GM08714 (cell line): ENCODE data around the gene TOM1L1.
"Not testable (repeated sequence)": the region's sequence is repeated elsewhere in the genome, so short reads cannot be mapped to it uniquely, and the experiment has no call there.

Experiments
- H3K4me3 ChIP-seq: fragments of 200-500 bp; sonication (Bioruptor generic); 2 replicates; pipeline ENCODE4 v1.5.1; 2014; ENCODE audit warnings: mild to moderate bottlenecking, low read length, inconsistent platforms
- ZNF274 ChIP-seq: IDR thresholded peaks from 2 replicates; pipeline ENCODE4 v1.6.1; 2012; ENCODE audit warnings: mild to moderate bottlenecking, low read depth, low read length

The TOM1L1 gene, protein sequence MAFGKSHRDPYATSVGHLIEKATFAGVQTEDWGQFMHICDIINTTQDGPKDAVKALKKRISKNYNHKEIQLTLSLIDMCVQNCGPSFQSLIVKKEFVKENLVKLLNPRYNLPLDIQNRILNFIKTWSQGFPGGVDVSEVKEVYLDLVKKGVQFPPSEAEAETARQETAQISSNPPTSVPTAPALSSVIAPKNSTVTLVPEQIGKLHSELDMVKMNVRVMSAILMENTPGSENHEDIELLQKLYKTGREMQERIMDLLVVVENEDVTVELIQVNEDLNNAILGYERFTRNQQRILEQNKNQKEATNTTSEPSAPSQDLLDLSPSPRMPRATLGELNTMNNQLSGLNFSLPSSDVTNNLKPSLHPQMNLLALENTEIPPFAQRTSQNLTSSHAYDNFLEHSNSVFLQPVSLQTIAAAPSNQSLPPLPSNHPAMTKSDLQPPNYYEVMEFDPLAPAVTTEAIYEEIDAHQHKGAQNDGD

DNA sequence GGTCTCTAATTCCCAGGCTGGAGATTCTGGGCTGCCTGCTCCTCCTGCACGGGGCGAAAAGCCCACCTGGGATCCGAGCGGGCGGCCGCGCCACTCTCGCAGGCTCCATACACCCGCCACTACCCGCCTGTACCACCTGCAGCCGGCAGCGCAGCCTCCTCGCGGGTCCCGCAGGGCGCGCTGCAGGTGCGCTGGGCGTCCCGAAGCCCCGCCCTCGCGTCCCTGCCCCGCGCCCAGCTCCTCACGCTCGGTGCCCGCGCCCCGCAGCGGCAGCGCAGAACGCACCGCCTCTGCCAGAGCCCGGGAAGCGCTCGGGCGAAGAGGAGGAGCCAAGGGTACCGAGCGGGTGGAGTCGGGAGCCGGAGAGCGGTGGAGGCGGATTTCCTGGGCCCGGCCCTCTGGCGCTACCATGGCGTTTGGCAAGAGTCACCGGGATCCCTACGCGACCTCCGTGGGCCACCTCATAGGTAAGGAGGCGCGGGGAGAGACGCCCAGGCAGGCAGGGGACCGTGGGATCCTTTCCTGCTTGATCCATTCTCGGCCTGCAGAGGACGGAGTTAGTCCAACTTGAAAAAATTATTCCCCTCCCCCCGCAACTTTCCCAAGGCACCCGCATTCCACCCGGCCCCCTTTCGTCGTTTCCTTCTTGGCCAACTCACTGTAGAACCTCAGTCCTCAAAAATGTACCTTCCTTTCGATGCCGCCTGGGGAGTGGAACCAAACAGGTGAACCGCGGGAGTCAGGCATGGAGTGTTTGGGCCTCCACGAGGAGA lies at the start of gene TOM1L1:
Gene TOM1L1, plus strand, starts transcription at position 396 of the 773 bp plus-strand sequence. Its CDS starts 14 bp downstream, at position 410.
- TF ChIP-seq ZNF274: no peak
- H3K4me3 ChIP-seq: peak within 1 kb of the TSS; percentile 9

DNA sequence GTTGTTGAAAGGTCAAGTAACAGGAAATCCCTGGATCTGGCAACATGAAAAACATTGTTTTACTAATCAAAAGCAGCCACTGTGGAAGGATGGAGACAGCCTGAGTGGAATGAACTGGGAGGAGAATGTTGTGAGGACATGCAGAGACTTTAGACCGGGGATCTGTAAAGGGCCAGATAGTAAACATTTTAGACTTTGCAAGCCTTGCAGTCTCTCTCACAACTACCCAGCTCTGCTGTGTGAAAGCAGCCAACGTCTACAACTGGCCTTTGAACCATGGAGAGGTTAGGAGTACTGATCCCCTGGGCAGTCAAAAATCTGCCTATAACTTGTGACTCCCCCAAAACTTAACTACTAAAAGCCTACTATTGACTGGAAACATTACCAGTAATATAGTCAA lies 41.5 kb upstream of the TOM1L1 start:
- no peak for TF ChIP-seq ZNF274

DNA sequence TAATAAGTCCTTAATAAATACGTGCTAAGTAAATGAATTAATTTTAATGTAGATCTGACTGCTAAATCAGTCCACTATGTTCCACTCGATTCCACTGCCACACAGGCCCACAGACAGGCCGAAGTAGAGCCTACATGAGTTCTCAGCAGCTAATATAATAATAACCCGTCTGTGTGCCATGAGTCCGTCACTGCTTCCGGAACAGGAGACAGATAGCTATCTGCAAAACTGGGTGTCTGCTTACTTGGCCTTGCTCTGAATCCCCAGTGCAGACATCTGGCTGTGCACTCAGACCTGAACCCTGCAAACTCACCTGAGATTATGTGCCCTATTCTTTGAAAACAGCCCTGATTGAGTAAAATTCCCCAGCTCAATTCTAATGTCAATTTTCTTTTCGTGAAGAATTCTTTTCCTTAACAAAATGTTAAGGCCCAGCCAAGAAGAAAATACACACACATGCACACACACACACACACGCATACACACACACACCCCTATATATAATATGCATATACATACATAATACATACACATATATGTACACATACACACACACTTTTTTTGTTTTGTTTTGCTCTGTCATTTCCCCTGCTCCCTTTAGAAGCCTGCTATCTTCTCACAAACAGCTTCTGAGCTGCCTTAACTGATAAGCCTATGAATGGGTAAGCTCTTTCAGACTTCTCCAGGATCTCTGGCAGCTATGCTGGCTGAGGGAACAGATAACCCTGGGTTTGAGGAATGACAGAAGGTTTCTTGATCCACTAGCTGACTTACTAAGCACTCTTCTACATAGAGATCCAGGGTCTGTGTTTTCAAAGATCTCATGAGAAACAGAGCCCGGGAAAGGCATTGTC lies 39.8 kb upstream of the TOM1L1 start:
- no peak for TF ChIP-seq ZNF274
- no peak overlapping the region for H3K4me3 ChIP-seq

More for the DNA sequence above, 41.5 kb upstream of the TOM1L1 start:
- H3K4me3 ChIP-seq: no peak overlapping the region

DNA sequence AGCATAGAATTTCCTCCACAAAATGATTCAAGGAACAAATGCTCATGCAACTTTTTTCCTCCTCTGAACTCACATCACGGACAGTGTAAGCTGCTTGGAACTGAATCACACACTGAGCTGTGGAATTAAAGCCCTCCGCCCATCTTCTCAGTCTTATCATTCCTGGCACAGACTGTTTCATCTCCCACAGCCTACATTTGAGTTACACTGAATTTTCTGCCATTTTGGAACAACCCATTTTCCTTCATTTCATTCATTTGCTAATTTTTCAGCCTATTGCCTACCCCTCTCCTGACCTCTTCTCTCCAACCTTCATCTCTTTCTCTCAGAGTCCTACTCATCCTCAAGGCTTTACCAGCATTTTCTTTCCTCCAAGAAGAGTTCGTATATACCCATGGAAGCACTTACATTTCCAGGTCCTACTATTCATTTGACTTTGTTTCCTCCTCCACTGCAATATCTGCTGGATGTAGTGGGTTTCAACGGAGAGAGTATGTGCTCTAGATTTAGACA lies 39.1 kb upstream of the TOM1L1 start:
- TF ChIP-seq ZNF274: no peak

DNA sequence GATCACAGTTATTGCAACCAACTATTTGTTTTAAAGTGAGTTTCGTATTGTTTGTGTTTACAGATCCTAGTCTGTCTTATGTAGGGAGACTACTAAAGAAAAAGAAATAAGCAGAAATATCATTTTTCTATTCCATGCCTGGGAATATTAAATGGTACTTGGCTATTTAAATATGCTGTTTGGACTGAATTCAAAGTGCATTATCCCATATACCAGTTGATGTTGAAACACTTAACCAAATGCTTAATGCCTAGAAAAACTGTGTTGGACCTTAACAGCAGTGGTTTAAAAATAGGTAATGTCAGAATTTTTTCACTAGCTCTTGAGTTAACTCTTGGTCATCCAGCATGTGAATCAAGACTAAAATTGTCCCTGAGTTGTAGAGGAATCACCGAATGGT lies 37.5 kb upstream of the TOM1L1 start:
- H3K4me3 ChIP-seq: no peak overlapping the region
- no peak for TF ChIP-seq ZNF274

More for the DNA sequence above, 39.1 kb upstream of the TOM1L1 start:
- H3K4me3 ChIP-seq: no peak overlapping the region

DNA sequence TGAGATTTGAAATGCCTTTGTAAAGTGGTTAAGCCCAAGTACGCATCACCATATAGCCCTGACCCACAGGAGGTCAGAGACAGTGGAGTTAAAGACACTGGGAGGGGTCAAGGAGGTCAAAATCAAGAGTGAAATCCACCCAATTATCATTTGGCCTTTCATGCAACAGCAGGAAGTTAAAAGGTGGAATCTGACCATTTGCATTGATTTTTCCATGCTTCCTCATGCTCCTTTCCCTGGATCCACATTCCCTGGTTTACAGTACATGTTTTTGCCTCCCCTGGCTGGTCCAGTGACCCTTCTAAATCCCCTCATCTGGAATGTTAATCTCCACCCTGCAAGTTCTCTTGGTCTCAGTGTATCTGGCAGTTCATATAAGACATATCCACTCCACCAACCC lies 36.6 kb upstream of the TOM1L1 start:
- H3K4me3 ChIP-seq: no peak overlapping the region
- TF ChIP-seq ZNF274: no peak

DNA sequence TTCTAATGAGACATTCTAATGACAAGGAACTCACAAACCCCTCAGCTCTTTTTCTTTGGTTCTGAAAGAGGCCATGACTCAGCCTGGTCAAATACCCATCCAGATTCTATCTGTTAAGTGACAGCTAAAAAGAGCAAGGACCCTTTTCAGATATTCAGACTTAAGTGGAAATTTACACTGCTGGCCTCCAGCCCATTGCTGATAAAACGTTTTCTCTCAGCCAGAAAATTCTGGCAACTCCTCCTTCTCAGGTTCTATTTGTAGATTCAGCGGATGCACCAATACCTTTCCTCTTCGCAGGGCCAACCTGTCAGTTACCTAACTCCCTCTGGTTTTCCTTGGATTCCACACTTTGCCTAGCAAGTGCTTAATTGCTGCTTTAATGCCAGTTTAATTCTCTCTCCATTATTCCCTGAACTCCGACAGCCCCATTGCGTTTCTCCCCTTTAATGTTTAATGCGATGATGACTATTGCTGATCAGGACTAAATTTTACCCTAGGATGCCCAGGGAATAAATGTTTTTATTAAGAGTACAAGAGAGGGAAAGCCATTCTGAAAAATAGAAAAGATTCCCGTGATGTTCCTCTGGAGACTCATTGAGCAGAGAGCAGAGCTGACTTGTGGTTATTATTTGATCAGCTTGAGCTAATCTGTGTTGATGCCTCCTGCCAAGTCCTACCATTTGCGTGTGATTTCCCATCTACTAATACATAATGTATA lies 35.9 kb upstream of the TOM1L1 start:
- H3K4me3 ChIP-seq: no peak overlapping the region
- TF ChIP-seq ZNF274: no peak

DNA sequence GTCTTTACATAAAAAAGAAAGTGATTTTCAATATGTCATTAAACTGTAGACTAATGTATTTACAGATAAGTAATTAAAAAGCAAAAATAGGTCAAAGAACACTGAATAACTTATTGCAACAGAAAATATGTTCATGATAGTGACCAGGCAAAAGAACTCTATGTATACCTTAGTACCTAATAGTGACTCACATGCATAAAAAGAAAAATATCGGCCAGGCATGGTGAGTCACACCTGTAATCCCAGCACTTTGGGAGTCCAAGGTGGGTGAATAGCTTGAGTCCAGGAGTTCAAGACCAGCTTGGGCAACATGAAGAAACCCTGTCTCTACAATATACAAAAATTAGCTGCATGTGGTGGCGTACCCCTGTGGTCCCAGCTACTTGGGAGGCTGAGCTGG lies 33.0 kb upstream of the TOM1L1 start:
- TF ChIP-seq ZNF274: no peak
- H3K4me3 ChIP-seq: no peak overlapping the region

DNA sequence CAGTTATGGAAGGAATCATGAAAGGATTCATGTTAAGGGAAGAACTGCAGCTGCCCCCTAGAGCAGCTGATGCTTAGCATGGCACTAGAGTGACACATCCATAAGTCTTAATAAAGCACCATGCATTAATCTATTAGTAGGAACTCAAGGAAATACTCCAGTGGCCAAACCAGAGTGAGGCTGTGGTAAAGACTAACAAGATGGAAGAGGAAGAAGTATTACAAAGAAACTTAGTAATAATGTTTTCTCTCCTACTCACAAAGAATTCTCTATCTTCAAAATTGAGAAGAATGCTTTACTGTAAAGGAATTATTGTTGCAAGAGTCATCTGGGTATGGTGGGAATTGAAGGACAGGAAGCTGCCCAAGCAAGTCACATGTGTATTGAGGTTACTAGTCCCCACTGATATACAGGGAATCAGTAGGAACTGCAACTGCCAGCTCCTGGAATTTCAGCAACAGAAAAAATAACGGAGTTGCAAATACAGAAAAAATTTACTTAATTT lies 29.9 kb upstream of the TOM1L1 start:
- no peak for TF ChIP-seq ZNF274

DNA sequence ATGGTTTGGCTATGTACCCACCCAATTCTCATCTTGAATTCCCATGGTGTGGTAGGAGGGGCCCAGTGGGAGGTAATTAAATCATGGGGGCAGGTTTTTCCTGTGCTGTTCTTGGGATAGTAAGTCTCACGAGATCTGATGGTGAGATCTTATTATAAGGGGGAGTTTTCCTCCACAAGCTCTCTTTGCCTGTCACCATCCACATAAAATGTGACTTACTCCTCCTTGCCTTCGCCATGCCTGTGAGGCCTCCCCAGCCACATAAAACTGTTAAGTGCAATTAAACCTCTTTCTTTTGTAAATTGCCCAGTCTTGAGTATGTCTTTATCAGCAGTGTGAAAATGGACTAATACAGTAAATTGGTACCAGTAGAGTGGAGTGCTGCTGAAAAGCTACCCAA lies 24.7 kb upstream of the TOM1L1 start:
- not testable (repeated sequence) for H3K4me3 ChIP-seq

More for the DNA sequence above, 29.9 kb upstream of the TOM1L1 start:
- no peak overlapping the region for H3K4me3 ChIP-seq

DNA sequence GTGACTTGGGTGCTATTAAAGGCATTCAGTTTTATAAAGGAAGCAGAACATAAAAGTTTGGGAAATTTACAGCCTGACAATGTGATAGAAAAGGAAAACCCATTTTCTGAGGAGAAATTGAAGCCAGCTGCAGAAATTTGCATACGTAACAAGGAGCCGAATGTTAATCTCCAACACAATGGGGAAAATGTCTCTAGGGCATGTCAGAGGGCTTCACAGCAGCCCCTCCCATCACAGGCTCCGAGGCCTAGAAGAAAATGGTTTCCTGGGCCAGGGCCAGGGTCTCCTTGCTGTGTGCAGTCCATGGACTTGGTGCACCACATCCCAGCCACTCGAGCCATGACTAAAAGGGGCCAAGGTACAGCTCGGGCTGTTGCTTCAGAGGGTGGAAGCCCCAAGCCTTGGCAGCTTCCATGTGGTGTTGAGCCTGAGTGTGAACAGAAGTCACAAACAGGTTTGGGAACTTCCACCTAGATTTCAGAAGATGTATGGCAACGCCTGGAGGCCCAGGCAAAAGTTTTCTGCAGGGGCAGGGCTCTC lies 23.9 kb upstream of the TOM1L1 start:
- TF ChIP-seq ZNF274: no peak
- no peak overlapping the region for H3K4me3 ChIP-seq

DNA sequence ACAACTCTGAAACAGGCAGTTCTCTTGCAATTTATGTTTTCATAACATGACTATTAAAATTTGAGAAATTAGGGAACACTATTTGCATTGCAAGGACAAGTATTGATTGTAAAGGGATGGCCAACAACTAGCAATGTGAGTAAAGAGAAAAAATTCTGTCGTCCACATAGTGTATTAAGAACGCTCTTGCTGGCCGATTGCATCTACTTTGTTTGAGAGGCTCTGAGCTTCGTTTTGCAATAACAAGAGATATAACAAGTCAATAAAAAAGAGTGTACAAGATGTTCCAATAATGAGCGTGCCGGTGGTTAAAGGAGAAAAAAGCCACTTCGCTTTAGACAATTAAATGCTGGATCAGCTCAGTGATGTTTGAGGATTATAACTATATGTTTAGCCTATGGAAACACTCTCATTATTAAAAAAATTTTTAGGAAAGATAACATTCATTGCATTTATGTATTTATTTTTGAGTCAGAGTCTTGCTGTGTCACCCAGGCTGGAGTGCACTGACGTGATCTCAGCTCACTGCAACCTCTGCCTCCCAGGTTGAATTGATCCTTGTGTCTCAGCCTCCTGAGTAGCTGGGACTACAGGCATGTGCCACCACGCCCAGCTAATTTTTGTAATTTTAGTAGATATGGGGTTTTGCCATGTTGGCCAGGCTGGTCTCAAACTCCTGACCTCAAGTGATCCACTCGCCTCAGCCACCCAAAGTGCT lies 19.2 kb upstream of the TOM1L1 start:
- no peak overlapping the region for H3K4me3 ChIP-seq
- TF ChIP-seq ZNF274: no peak
